GM19452 (cell line): ENCODE data around the gene CLSTN3.

ENCODE experiments used
- ATAC-seq: cut with Tn5 transposase; IDR thresholded peaks from one replicate; pipeline ENCODE4 v1.9.1; 2021; ENCODE audit not compliant: unreplicated experiment

Gene CLSTN3

DNA sequence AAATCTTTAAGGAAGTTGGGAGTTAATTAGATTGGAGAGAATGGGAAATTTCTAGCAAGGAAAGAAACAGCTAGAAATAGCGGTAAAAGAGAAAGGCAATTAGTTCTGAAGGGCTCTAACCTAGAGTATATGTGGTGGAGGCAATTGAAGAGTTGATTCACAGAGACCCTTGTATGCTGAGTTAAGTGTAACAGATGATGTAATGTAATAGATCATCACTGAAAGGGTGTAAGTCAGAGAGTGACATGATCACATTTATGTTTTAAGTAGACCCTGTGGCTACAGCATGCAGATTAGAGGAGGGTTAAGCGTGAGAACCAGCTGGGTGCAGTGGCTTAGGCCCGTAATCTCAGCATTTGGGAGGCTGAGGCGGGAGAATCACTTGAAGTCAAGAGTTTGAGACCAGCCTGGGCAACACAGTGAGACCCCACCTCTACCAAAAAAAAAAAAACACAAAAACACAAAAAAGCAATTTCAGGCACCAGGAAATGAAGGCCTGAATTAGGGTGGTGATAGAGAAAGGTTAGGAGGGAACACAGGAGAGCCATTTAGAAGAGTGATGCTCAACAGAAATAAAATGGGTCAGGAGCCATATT, 4.4 kb upstream of the CLSTN3 start:
- no peak for ATAC-seq

DNA sequence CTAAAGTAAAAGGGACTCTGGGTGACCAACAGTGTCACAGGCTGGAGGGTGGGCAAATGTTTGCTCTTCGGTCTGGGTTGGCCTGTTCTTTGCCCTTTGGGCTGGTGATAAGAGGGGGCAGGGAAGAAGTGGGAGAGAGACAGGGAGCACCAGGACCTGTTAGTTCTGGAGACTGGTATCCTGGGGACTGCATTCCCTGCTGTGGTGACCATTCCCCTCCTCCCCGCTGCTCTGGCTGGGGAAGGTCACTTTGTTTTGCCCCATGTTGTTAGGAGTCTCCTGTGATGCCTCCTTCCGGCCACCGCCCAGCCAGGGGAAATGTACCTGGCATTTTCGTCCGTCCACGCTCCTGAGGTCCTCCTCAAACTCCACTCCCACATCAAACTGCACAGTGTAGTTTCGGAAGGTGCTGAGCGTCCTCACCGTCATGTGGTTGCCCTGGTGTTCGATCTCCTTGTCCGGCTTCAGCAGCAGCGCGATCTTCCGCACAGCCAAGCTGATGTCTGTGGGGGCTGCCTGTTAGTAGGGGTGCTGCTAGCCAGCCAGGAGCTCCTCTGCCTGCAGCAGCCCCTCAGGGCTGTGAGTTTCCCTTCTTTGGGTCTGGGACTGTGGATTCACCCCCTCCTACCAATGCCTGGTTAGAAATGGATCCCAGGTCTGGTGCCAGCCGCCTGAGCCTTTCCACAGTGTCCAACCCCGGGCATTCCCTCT, 2.1 kb upstream of the CLSTN3 start:
- no peak for ATAC-seq

DNA sequence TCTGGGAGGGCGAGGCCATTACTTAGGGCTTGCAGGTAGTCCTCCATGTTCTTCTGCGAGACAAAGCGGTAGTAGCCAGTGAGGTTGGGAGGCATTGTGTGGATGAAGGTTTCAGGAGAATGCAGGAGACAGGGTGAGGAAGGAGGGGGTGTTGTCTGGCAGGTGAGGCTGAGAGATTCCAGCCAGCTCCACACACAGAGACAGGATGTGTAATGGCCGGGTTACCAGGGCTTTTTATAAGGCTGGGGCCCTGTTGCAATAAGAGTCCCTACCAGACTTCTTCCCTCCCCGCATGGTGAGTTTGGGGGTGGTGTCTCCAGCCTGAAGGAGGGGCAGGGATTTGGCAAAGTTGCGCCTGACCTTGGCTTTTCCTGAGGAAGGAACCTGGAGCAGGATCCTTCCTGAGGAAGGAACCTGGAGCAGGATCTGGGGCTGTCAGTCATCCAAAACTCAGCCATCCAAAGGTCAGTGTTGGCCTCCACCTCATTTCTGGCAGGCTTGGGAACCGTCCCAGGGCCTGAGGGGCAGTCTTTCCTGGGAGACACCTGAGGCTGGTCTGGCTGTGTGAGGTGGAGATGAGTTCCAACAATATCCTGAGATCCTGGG, 1.4 kb upstream of the CLSTN3 start, which contains the start of gene RBP5:
Gene RBP5 (minus strand): TSS at position 209 of the 606 bp plus-strand sequence. CDS start 114 bp downstream, at position 95.
- ATAC-seq: no peak

DNA sequence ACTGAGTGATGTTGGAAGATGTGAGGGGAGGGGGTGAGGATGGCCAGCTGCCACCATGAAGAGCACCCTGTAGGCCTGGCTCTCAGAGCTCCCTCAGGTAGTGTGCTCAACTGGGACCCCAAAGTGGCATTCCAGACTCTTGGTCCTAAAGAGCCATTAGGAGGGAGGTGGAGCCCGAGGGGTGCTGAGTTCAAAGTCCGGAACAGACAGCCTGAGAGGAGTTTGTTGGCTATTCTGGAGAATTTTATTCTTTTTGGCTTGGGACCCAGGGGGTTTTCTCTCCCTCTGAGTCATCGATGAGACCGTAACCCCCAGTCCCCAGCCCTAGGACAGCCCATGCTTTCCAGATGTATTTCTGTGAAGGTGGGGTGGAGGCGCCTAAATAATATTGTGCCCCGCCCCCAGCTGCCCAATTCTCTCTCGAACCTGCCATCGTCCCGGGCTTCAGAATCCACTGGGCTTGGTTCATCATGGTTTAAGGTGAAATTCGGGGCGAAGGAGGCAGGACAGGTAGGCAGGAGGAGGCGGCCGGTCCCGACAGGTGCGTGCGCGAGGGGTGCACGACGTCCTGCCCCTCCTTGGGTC, 792 bp upstream of the CLSTN3 start:
- ATAC-seq: no peak

DNA sequence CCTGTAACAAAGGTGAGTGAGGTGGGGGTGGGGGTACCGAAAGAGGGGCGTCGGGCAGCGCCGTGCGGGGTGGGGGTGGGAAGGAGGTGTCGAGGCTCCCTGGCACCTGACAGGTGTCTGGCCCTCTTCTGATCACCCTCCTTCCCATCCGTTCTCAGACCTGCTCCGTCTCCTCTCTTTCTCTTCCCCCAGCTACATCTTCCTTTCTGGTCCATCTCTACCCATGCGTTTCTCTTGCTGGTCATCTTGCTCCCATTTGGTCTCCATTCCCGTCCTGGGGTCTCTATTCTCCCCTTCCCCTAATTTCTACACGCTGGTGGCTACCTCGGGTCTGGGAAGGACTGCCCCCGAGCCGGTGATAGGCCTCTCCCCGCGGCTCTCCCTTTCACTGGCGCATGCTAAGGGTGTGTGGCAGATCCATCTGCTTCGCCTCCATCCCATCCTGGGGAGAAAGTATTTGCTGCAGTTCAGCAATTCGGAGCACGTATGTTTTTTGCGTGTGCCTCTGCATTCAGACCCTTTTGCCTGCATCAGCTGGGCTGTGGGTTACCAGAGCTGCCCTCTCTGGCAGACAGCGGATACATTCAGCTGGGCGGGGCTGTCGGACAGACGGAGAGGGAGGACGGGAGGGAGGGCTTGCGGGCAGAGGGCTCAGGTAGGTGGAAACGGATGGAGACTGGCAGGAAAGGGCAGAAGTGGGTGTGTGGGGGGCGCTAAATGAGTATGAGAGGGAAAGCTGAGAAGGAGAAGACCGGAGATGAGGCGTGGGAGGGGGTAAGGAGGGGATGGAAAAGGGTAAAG, 730 bp downstream of the CLSTN3 start:
- no peak for ATAC-seq

DNA sequence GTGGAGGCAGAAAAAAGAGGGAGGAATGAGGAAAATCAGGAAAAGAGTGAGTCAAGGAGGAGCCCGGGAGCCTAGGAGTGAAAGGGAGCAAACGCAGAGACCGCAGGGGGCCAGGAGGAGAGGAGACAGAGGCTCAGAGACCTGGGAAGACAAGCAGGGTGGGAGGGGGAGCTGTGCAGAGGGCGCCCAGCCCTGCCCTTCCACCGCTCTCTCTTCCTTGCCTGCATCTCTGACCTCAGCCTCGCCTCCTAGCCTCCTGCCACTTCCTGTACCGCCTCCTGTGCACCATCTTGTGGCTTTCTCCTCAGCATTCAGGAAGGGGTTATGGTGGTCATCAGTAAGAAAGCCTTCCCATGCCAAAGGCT, 1.3 kb downstream of the CLSTN3 start:
- no peak for ATAC-seq

DNA sequence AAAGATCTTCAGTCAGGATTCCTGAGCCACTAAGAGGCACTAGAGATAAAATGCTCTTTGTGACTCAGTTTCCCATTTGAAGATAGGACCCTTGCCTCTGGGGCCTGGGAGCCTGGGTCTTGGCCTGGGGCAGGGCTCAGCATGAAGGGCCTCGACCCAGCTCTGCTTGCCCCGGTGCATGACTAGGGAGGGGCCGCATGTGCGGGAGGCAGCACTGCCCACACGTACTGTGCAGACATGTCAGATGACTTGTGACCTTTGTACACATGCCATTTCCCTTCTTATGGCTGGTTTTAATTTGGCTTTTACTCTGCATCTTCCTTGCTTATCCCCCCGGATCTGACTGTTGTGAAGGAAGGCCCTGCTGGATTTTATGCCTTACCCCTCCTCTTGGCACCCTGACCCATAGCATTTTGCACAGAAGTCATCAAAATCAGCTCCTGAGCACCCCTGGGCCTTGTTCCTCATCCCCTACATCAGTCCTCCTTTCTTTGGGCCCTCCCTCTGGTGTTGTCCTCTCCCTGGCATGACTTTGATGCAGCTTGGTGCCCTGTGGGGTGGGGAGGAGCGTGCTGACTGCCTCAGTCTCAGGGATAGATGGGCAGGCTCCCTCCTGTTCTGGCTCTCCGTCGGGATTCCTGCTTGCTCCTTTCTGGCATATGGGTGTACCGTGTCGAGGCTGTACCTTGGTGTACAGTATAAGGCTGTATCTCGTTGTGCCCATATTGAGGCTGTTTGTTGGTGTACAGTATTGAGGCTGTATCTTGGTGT, 4.4 kb downstream of the CLSTN3 start:
- no peak for ATAC-seq

DNA sequence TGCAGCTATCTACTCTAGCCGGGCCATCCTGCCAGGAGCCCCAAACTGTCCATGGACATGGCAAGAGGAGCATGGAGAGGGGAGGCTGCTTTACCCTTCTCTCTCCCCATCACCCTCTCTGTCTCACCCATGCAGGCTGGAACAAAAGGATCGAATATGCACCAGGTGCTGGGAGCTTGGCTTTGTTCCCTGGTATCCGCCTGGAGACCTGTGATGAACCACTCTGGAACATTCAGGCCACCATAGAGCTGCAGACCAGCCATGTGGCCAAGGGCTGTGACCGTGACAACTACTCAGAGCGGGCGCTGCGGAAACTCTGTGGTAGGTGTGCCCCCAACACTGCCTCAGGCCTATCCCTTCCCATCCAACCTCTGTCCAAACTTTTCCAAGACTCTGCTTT, 5.9 kb downstream of the CLSTN3 start:
- ATAC-seq: no peak

DNA sequence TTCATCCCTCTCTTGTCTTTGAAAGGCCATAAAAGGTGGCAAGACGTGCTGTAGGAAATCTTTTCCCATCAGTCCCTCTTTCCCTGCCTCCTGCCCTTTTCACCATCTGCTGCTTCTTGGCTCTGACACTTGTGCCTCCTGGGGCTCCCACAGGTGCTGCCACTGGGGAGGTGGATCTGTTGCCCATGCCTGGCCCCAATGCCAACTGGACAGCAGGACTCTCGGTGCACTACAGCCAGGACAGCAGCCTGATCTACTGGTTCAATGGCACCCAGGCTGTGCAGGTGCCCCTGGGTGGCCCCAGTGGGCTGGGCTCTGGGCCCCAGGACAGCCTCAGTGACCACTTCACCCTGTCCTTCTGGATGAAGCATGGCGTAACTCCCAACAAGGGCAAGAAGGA, 6.5 kb downstream of the CLSTN3 start:
- ATAC-seq: no peak

DNA sequence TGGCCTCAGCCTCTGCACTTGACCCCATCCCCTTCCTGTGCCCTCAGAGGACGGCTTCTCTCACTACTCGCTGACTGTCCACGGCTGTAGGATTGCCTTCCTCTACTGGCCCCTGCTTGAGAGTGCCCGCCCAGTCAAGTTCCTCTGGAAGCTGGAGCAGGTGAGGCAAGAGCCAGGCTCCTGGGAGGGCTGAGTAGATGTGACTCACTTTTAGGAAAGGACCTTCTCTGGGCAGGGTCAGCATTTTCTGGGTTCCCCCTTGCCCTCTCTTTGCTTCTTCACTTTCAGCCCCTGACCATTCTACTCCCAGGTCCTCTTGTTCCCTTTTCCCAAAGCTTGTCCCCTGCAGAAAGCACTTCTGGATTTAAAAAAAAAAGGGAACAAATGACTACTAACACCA, 7.7 kb downstream of the CLSTN3 start:
- ATAC-seq: no peak

DNA sequence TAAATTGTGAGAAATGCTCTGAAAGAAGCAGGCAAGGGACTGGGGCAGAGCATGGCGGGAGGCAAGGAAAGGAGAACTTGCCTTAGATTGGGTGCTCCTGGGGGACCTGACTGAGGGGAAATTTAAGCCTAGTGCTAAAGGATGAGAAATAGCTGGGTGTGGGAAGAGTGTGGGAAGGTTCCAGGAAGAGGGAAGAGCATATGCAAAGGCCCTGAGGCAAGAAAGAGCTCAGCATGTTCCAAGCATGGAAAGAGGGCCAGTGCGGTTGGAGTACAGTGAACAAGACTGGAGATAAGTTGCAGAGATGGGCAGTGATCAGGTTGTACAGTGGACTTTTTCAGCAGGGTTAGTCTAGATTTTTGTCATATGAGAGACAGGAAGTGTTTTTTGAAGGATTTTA, 9.0 kb downstream of the CLSTN3 start:
- no peak for ATAC-seq

DNA sequence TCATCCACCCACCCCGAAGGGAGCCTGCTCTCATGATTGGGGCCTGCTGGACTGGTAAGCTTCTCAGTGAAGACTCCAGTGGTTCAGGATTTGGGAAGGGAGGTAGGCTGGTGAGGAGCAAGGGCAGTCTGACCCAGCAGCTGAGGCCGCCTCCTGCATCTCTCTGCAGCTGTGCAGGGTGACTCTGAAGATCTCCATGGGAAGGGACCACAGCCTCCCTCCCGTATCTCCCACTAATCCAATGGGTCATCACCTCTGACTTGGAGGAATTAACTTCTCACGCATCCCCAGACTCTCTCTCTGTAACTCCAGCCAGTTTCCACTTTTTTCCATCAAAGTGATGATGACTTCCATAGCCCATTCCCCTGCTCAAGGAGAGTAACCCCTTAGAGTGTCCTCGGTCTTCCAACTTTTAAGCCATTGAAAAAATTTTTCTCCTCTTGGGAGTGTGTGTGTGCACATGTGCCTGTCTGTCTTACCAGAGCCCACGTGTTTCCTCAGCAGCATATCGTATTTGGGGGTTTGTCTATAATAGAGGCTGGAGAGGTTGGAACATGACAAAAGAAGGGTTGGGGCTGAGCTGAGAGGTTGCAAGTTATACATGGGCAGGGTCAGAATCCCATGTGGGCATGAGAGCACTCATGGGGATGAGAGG, 11.3 kb downstream of the CLSTN3 start:
- ATAC-seq: no peak

DNA sequence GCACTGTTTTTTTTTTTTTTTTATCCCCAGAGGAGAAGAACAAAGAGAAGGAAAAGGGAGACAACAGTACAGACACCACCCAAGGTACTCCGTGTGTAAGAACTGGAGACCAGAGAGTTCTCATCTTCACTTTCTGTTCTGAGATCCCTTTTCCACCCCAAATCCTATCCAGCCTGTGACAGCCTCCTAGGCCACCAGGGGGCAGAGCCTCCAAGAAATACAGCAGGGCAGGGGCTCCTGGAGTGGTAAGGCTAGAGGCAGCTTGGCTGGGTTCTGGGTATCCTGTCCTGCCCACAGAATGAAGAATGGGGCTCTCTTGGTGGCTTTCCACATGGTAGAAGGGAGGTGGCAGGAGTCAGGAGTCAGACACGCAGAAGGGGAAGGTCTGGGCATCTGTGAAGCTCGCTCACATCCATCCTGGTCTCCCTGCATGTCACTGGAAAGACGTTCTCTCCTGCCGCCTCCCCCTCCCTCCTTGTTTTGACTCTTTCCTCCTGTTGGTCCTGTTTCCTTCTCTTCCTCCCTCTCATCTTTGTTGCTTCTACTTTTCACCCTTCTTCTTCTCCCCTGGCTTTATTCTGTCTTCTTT, 12.0 kb downstream of the CLSTN3 start:
- ATAC-seq: no peak

DNA sequence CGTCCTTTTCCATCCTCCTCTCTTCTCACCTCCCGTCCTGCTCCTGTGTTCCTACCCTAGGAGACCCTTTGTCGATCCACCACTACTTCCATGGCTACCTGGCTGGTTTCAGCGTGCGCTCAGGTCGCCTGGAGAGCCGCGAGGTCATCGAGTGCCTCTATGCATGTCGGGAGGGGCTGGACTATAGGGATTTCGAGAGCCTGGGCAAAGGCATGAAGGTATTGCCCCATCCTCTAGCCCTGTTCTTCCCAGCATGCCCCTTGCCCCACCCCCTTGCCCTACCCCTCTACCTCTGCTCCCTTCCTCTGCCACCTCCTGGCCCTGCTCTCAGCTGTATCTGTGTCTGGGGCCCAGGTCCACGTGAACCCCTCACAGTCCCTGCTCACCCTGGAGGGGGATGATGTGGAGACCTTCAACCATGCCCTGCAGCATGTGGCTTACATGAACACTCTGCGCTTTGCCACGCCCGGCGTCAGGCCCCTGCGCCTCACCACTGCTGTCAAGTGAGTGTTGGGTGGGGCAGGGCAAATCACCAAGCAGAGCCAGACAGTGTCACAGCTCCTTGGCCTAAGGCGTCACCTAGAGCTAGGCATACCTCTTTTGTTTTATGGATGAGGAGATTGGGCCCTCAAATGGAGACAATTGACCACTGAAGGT, 12.8 kb downstream of the CLSTN3 start:
- ATAC-seq: no peak

DNA sequence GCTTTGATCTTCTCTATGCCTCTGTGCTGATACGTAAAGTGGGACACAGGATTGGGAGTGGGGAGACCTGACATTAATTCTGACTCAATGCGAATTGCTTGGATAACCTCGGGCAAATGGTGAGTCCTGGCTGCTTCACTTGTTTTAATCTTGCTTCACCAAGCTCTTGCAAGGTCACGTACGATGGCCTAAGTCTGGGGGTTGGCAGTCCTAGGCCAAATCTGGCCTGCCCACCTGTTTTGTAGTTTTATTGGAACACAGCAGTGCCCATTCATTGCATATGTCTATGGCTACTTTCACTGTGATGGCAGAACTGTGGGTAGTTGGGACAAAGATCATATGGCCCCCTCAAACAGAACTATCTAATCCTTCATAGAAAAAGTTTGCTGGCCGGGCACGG, 13.4 kb downstream of the CLSTN3 start:
- ATAC-seq: no peak

DNA sequence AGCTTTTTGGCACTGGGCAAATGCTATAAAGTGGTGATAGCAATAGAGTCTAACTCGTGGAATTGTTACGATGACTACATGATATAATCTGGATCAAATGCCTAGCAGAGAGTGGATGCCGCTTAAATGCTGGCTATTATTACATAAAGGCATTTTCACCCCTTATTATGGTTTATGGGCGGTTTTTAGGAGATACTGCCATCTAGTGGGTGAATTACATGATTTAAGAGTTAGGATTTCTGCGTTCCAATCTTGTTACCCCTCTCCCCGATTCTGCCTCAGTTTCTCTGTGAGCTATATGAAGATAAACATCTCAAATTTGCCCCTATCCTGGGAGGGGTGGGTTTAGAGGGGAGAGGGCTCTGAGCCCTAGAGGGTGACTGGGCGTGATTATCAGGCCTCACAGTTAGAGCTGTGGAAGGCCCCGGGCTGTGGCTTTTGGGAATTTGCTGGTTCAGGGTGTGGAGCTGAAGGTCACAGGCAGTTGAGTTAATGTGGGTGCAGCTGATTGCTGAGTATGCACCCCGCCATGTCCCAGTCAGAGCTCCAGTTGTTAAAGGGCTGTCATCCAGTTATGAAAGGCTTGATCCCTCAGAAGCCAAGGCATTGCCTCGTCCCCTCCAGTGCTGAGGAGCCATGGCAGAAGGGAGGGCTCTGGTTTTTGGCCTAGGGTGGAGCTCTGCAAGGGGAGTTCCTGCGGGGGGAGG, 14.4 kb downstream of the CLSTN3 start:
- no peak for ATAC-seq

DNA sequence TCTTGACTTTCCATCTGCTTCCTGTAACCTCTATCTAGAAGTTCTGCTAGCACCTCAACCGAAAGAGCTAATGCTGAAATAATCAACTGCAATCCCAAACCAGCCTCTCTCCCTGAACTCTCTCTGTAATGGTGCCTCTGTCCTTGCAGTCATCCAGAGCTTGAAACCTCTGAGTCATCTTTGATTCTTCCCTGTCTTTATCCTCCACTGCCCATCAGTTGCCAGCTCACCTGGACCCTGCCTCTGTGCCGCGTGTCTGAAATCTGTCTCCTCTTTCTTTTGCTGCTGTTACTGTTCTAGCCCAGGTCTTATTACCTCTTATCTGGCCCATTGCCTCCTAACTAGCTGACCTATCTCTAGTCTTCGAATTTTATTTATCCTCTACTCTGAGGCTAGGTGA, 15.5 kb downstream of the CLSTN3 start:
- no peak for ATAC-seq

DNA sequence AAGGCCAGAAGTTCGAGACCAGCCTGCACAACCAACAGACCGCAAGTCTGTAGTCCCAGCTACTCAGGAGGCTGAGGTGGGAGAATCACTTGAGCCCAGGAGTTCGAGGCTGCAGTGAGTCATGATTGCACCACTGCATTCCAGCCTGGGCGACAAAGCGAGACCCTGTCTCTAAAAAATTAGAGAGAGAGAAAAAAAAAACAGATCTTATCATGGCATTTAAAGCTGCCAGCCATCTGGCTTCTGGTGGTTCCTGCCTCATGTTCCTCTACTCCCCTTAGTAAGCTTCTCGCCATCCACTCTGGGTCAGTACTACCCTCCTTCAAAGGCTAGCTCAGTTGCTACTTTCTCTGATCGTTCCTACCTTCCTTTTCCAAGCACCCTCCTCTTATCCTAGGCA, 16.1 kb downstream of the CLSTN3 start:
- ATAC-seq: no peak

DNA sequence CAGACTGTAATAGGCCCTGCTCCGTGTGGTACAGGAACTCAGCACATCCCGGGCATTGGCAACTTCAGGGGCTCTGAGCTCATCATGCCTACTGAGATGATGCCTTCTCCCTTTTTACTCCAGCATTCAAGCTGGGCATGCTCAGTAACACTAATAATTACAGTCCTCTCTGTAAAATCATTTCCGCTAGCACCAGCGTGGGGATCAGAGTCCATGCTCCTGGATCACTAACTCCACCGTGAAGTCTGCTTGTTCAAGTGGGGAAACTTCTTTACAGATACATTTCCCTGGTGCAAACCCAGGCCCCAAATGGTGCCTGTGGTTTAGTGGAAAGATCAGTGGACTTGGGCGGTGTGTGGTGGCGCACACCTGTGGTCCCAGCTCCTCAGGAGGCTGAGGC, 16.7 kb downstream of the CLSTN3 start:
- ATAC-seq: no peak
